HL-60 (cell line): ENCODE measurements around the gene PLXNA2.

ENCODE experiments used
- GABPA ChIP-seq: IDR thresholded peaks from 2 replicates; pipeline ENCODE4 v1.6.1; 2012; ENCODE audit warnings: low read depth
- POLR2AphosphoS5 ChIP-seq: IDR thresholded peaks from 2 replicates; pipeline ENCODE4 v1.6.1; 2012; ENCODE audit warnings: low read depth
- SPI1 ChIP-seq: IDR thresholded peaks from 2 replicates; pipeline ENCODE4 v1.6.1; 2012; ENCODE audit warnings: low read depth, mild to moderate bottlenecking, borderline replicate concordance
- TF ChIP-seq, protein P1 (sequence below): IDR thresholded peaks from one replicate; pipeline ENCODE4 v1.5.1; 2011; ENCODE audit warnings: low read length, control low read depth, inconsistent platforms; ENCODE audit not compliant: insufficient read depth
- TF ChIP-seq, protein P2 (sequence below): IDR thresholded peaks from 2 replicates; pipeline ENCODE4 v1.6.1; 2012; ENCODE audit warnings: low read depth; ENCODE audit not compliant: insufficient replicate concordance

DNA sequence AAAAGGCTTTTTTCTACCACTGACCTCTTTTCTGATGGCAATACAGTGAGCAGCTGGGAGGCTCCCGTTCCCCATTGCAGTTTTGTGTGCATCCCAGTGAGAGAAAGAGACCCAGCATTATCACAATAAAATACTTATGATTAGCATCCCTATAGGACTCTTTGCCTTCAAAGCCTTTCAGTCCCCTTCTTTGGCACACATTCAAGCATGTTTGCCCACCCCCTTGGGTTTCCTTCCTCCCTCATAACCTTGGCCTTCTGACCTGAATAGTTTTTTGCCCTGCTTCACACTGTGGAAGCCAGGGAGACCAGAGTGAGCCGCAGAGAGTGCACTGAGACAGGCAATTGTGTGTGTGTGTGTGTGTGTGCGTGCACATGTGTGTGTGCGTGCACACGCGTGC is 13.2 kb upstream of the PLXNA2 start:
- TF ChIP-seq, protein P1, sequence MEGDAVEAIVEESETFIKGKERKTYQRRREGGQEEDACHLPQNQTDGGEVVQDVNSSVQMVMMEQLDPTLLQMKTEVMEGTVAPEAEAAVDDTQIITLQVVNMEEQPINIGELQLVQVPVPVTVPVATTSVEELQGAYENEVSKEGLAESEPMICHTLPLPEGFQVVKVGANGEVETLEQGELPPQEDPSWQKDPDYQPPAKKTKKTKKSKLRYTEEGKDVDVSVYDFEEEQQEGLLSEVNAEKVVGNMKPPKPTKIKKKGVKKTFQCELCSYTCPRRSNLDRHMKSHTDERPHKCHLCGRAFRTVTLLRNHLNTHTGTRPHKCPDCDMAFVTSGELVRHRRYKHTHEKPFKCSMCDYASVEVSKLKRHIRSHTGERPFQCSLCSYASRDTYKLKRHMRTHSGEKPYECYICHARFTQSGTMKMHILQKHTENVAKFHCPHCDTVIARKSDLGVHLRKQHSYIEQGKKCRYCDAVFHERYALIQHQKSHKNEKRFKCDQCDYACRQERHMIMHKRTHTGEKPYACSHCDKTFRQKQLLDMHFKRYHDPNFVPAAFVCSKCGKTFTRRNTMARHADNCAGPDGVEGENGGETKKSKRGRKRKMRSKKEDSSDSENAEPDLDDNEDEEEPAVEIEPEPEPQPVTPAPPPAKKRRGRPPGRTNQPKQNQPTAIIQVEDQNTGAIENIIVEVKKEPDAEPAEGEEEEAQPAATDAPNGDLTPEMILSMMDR = no peak
- no peak for TF ChIP-seq POLR2AphosphoS5
- TF ChIP-seq, protein P2, sequence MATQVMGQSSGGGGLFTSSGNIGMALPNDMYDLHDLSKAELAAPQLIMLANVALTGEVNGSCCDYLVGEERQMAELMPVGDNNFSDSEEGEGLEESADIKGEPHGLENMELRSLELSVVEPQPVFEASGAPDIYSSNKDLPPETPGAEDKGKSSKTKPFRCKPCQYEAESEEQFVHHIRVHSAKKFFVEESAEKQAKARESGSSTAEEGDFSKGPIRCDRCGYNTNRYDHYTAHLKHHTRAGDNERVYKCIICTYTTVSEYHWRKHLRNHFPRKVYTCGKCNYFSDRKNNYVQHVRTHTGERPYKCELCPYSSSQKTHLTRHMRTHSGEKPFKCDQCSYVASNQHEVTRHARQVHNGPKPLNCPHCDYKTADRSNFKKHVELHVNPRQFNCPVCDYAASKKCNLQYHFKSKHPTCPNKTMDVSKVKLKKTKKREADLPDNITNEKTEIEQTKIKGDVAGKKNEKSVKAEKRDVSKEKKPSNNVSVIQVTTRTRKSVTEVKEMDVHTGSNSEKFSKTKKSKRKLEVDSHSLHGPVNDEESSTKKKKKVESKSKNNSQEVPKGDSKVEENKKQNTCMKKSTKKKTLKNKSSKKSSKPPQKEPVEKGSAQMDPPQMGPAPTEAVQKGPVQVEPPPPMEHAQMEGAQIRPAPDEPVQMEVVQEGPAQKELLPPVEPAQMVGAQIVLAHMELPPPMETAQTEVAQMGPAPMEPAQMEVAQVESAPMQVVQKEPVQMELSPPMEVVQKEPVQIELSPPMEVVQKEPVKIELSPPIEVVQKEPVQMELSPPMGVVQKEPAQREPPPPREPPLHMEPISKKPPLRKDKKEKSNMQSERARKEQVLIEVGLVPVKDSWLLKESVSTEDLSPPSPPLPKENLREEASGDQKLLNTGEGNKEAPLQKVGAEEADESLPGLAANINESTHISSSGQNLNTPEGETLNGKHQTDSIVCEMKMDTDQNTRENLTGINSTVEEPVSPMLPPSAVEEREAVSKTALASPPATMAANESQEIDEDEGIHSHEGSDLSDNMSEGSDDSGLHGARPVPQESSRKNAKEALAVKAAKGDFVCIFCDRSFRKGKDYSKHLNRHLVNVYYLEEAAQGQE = no peak
- TF ChIP-seq GABPA = no peak
- TF ChIP-seq SPI1 = no peak
